HS-5 (cell line): ENCODE data around the gene PGR.

ENCODE experiments used
- DNase-seq: peaks from one replicate; pipeline ENCODE4 v3.0.0-alpha.2; 2012; ENCODE audit warnings: low read depth

Gene PGR

GRCh38 chr11:101129203-101129943, at the start of gene PGR:
Gene PGR (minus strand): TSS chr11:101129813. CDS start chr11:101129070, 743 bp downstream.
- DNase-seq: no peak

GRCh38 chr11:101176381-101176780, 46.8 kb upstream of the PGR start:
- peak; percentile 41 for DNase-seq

GRCh38 chr11:101169944-101170343, 40.3 kb upstream of the PGR start:
- DNase-seq: no peak

- no peak for DNase-seq
Measured at GRCh38 chr11:101166038-101166437, 36.4 kb upstream of the PGR start.

- DNase-seq: no peak
Measured at GRCh38 chr11:101158119-101158518, 28.5 kb upstream of the PGR start.

GRCh38 chr11:101138245-101138930, 8.8 kb upstream of the PGR start:
- DNase-seq: no peak

- DNase-seq: peak; percentile 33
Measured at GRCh38 chr11:101133190-101133589, 3.6 kb upstream of the PGR start.

- DNase-seq: no peak
Measured at GRCh38 chr11:101128571-101129202, 926 bp downstream of the PGR start.

- no peak for DNase-seq
Measured at GRCh38 chr11:101127699-101128570, 1.7 kb downstream of the PGR start.

- no peak for DNase-seq
Measured at GRCh38 chr11:101127197-101127698, 2.4 kb downstream of the PGR start.

GRCh38 chr11:101126551-101127196, 2.9 kb downstream of the PGR start:
- DNase-seq: no peak

- no peak for DNase-seq
Measured at GRCh38 chr11:101115671-101116160, 13.9 kb downstream of the PGR start.

- no peak for DNase-seq
Measured at GRCh38 chr11:101113540-101113939, 16.1 kb downstream of the PGR start.

- no peak for DNase-seq
Measured at GRCh38 chr11:101104716-101105115, 24.9 kb downstream of the PGR start.

GRCh38 chr11:101103433-101103832, 26.2 kb downstream of the PGR start:
- DNase-seq: no peak

- no peak for DNase-seq
Measured at GRCh38 chr11:101100601-101101000, 29.0 kb downstream of the PGR start.

GRCh38 chr11:101096036-101096704, 33.4 kb downstream of the PGR start:
- no peak for DNase-seq

- DNase-seq: peak; percentile 14
Measured at GRCh38 chr11:101091781-101092180, 37.8 kb downstream of the PGR start.

- no peak for DNase-seq
Measured at GRCh38 chr11:101090679-101091270, 38.8 kb downstream of the PGR start.

- DNase-seq: no peak
Measured at GRCh38 chr11:101083335-101083734, 46.3 kb downstream of the PGR start.
